Stomach (tissue), 19 donors: Measurements from ENCODE around the gene MAGEA4. TPM values are rescaled to one million over a fixed set of nuclear protein-coding genes. Genes with fewer than 3 reads are reported as not detected.

ENCODE experiments used
- DNase-seq, 2 donors: peaks; one replicate each; pipeline versions ENCODE4 v3.0.0 to v3.0.0-alpha.2; 2013 to 2019
- H3K27ac ChIP-seq, 5 donors: fragments of 200-600 bp in 4 of 5; sonication (generic) in 4 of 5; one replicate each; pipeline ENCODE4 v1.5.1; 2013 to 2019; ENCODE audit warnings: mild to moderate bottlenecking in 1 of 5, moderate library complexity in 1 of 5
- H3K27me3 ChIP-seq, 3 donors: fragments of 200-600 bp; sonication (generic); one replicate each; pipeline ENCODE4 v1.5.1; 2017 to 2019; ENCODE audit warnings: mixed run types in 1 of 3
- H3K36me3 ChIP-seq, 4 donors: fragments of 200-600 bp; sonication (generic); 1 replicate in 3 of 4; 2 replicates in 1 of 4; pipeline ENCODE4 v1.5.1; 2016 to 2019
- H3K4me1 ChIP-seq, 4 donors: fragments of 200-600 bp; sonication (generic); one replicate each; pipeline ENCODE4 v1.5.1; 2016 to 2019
- H3K4me3 ChIP-seq, 4 donors: fragments of 200-600 bp; sonication (generic) in 3 of 4; one replicate each; pipeline ENCODE4 v1.5.1; 2016 to 2019; ENCODE audit warnings: mild to moderate bottlenecking in 1 of 4
- H3K9me3 ChIP-seq, 4 donors: fragments of 200-600 bp; sonication (generic); one replicate each; pipeline ENCODE4 v1.5.1; 2016 to 2019
- CTCF ChIP-seq, 7 experiments: fragments of 450-650 bp in 4 of 7; fragments of 200-600 bp in 3 of 7; sonication (generic) in 3 of 7; IDR thresholded peaks; one replicate each; pipeline ENCODE4 v1.5.1; 2016 to 2019; ENCODE audit warnings: antibody characterized with exemption in 7 of 7, control low read depth in 2 of 7, mild to moderate bottlenecking in 1 of 7
- EP300 ChIP-seq: sonication (generic); formaldehyde crosslinking; IDR thresholded peaks from one replicate; pipeline ENCODE4 v1.6.1; 2017; ENCODE audit warnings: antibody characterized with exemption
- POLR2A ChIP-seq, 4 donors: fragments of 450-650 bp; IDR thresholded peaks; one replicate each; pipeline ENCODE4 v1.6.1; 2016; ENCODE audit warnings: antibody characterized with exemption in 4 of 4, control low read depth in 2 of 4, mild to moderate bottlenecking in 1 of 4, moderate library complexity in 1 of 4
- POLR2AphosphoS5 ChIP-seq, 3 donors: sonication (generic); formaldehyde crosslinking; IDR thresholded peaks; one replicate each; pipeline ENCODE4 v1.6.1; 2016; ENCODE audit warnings: antibody characterized with exemption in 3 of 3
- WGBS, 5 donors: extraction: QIAGEN DNeasy Blood & Tissue Kit in 3 of 5; methylation state at CpG; one replicate each; pipeline versions ENCODE4 v1.1.5 to v1.1.7; 2013 to 2018; 5-methylcytosine and 5-hydroxymethylcytosine counted together
- intact Hi-C: fragments of 100-400 bp; cut with DNase I; formaldehyde crosslinking; loops from one replicate; pipeline ENCODE4 v1.15.1; 2023; ENCODE audit warnings: low total_unique reads
- long read RNA-seq, 10 donors: transcript quantifications; one replicate each; lab custom pipeline, GENCODE V29; 2026
- polyA plus RNA-seq, 3 donors: library from polyadenylated mRNA; stranded (reverse); fragments of 200-250 nt; gene quantifications; one replicate each; pipeline ENCODE4 v1.2.3, GENCODE V29; 2013
- total RNA-seq, 5 donors: library from RNA; depleted of rRNA; stranded (reverse); fragments of >200 nt; gene quantifications; one replicate each; pipeline versions ENCODE4 v1.1.0 to v1.2.3, GENCODE V29; 2014 to 2016
- donor health status: healthy with polysubstance abuse.
- donor health status: Bipolar disorder and iron deficiency.
- donor health status: healthy.

MAGEA4 gene
- total RNA-seq (not detected), polyA plus RNA-seq (not detected)
- long read RNA-seq, donor 1: 0 reads
- long read RNA-seq, donor 2: 0 reads
- long read RNA-seq, donor 3: 0 reads
- long read RNA-seq, donor 4: 0 reads
- long read RNA-seq, donor 5: 0 reads
- long read RNA-seq, donor 6: 0 reads
- long read RNA-seq, donor 7: 0 reads
- long read RNA-seq, donor 8: 0 reads
- long read RNA-seq, donor 9: 0 reads
- long read RNA-seq, donor 10: 0 reads

- no peak within 1 kb of the TSS for H3K27ac ChIP-seq
Measured at GRCh38 chrX:151912780-151913179, at the start of gene MAGEA4. MAGEA4 (plus strand) TSS chrX:151912889; CDS start chrX:151923665, 10,776 bp downstream.

GRCh38 chrX:151870602-151871001, 42.1 kb upstream of the MAGEA4 start:
- intact Hi-C loops: no loop called here
- Histone ChIP-seq H3K27me3 (no peaks in the 10 kb centered on the region), H3K9me3 (peaks cover 0 to 9% (median 0%) of the 10 kb centered on the region in 4 donors), H3K4me1 (no peaks in the 10 kb centered on the region), H3K4me3 (no peak overlapping the region), H3K36me3 (no peaks in the 10 kb centered on the region), H3K27ac (no peak overlapping the region)
- DNase-seq: no peak
- WGBS, 5 donors: 33 to 76% (median 48%) methylated on average over 1 of the region's 1 CpG
- TF ChIP-seq CTCF (IDR thresholded peaks at IDR 0.05): no peak
- TF ChIP-seq POLR2AphosphoS5 (IDR thresholded peaks at IDR 0.05): no peak

More at GRCh38 chrX:151912780-151913179, at the start of gene MAGEA4:
- intact Hi-C loops: no loop called here
- Histone ChIP-seq H3K4me3 (no peak within 1 kb of the TSS), H3K9me3 (no peaks in the 10 kb centered on the region), H3K4me1 (no peaks in the 10 kb centered on the region), H3K27me3 (no peaks in the 10 kb centered on the region), H3K36me3 (no peaks in the 10 kb centered on the region)
- WGBS, 5 donors: 91 to 98% (median 93%) methylated on average over 7 to 11 of the region's 11 CpGs
- no peak for DNase-seq
- TF ChIP-seq POLR2A (IDR thresholded peaks at IDR 0.05) (no peak), CTCF (IDR thresholded peaks at IDR 0.05) (no peak), EP300 (no peak), POLR2AphosphoS5 (IDR thresholded peaks at IDR 0.05) (no peak)

- Histone ChIP-seq H3K4me1 (no peaks in the 10 kb centered on the region), H3K27me3 (no peaks in the 10 kb centered on the region), H3K9me3 (peaks cover 0 to 9% (median 0%) of the 10 kb centered on the region in 4 donors), H3K36me3 (no peaks in the 10 kb centered on the region), H3K4me3 (no peak overlapping the region), H3K27ac (no peak overlapping the region)
- no peak for DNase-seq
- TF ChIP-seq POLR2AphosphoS5 (IDR thresholded peaks at IDR 0.05): no peak
- no peak for TF ChIP-seq CTCF (IDR thresholded peaks at IDR 0.05)
- TF ChIP-seq POLR2A (IDR thresholded peaks at IDR 0.05): no peak
- no peak for TF ChIP-seq EP300
- 64 to 85% (median 79%) methylated on average over 3 of the region's 3 CpGs for WGBS, 5 donors
- intact Hi-C loops: no loop called here
Measured at GRCh38 chrX:151871244-151871643, 41.4 kb upstream of the MAGEA4 start.

- intact Hi-C loops: no loop called here
- no peak for TF ChIP-seq EP300
- no peak for TF ChIP-seq POLR2A (IDR thresholded peaks at IDR 0.05)
- TF ChIP-seq POLR2AphosphoS5 (IDR thresholded peaks at IDR 0.05): no peak
- no peak for TF ChIP-seq CTCF (IDR thresholded peaks at IDR 0.05)
- no peak overlapping the region for H3K27ac ChIP-seq
Measured at GRCh38 chrX:151873096-151873495, 39.6 kb upstream of the MAGEA4 start.

More at GRCh38 chrX:151873096-151873495, 39.6 kb upstream of the MAGEA4 start:
- Histone ChIP-seq H3K36me3 (no peaks in the 10 kb centered on the region), H3K4me1 (no peaks in the 10 kb centered on the region), H3K27me3 (no peaks in the 10 kb centered on the region), H3K4me3 (no peak overlapping the region), H3K9me3 (peaks cover 0 to 9% (median 5%) of the 10 kb centered on the region in 4 donors)
- DNase-seq: no peak
- whole genome bisulfite sequencing, 5 donors: 17 to 65% (median 56%) methylated on average over 2 of the region's 2 CpGs
